ENCODE data around the gene CHST12. TPM values are rescaled to one million over a fixed set of nuclear protein-coding genes. Genes with fewer than 3 reads are reported as not detected.
"Not testable (repeated sequence)": the region's sequence is repeated elsewhere in the genome, so short reads cannot be mapped to it uniquely, and the experiment has no call there.

CHST12 gene
- total RNA-seq, 3 donors from 2014 or later, result 6.2 to 15.0 (median 7.2) TPM

DNA sequence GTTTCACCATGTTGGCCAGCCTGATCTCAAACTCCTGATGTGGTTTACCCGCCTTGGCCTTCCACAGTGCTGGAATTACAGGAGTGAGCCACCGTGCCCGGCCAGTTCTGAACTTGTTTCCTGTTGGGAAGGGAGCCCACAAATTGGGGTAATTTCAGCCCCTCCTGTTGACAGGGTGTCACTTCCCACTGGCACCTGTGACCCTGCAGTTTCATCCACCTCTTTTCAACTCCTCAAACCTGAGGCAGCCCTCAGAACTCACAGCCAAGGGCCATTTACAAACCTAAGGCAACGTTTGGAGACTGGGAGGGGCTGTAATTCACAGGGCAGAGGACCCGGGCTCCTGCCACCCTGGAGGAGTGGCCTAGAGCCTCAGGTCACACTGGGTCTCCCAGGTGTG, 22.2 kb upstream of the CHST12 start:
- Histone ChIP-seq H3K4me1 (no peaks in the 10 kb centered on the region), H3K4me3 (no peak overlapping the region), H3K27me3 (no peaks in the 10 kb centered on the region), H3K36me3 (peaks cover 11% of the 10 kb centered on the region), H3K27ac (no peak overlapping the region), H3K9me3 (no peaks in the 10 kb centered on the region)
- no peak for DNase-seq (ENCODE audit: low spot score in 2 of 2)
- intact Hi-C loops (cut with DNase I; ENCODE audit: low total_unique reads), result no loop called here
- TF ChIP-seq POLR2A (IDR thresholded peaks at IDR 0.05) (no peak), CTCF (IDR thresholded peaks at IDR 0.05) (no peak), POLR2AphosphoS5 (IDR thresholded peaks at IDR 0.05) (no peak)

DNA sequence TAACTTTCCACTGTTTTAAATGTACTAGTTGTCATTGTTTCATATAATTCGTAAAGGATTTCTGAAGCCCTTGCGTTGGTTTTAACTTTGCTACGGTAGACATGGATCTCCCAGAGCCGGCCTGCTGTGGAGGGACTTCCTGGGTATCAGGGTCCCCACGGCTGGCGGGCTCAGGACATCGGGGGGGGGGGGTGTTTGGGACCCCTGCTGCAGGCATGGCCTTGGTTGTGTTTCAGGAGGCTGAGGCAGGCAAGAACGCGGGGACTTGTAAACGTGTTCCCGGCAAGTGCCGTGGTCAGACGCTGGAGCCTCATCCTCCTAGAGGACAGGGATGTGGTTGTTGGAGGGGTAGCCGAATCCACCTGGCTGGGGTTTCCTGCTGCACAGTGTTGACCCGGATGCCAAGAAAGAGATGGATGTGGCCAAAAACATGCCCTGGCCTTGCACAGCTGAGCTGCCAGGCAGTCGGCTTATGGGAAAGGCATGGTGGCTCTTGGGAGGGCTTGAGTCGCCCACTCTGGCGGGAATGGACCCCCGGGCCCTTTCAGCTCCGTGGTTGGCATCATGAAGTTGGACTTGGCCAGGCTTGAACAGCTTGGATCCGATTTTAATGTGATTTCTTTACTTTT, 21.4 kb upstream of the CHST12 start:
- TF ChIP-seq POLR2A (IDR thresholded peaks at IDR 0.05), result no peak
- no peak for TF ChIP-seq POLR2AphosphoS5 (IDR thresholded peaks at IDR 0.05)
- TF ChIP-seq CTCF (IDR thresholded peaks at IDR 0.05), result no peak
- peaks cover 11% of the 10 kb centered on the region for H3K36me3 ChIP-seq
- H3K27ac ChIP-seq, result no peak overlapping the region
- no peaks in the 10 kb centered on the region for H3K9me3 ChIP-seq
- H3K4me1 ChIP-seq, result no peaks in the 10 kb centered on the region
- intact Hi-C loops (cut with DNase I; ENCODE audit: low total_unique reads), result no loop called here
- H3K27me3 ChIP-seq, result no peaks in the 10 kb centered on the region
- H3K4me3 ChIP-seq, result no peak overlapping the region
- no peak for DNase-seq (ENCODE audit: low spot score in 2 of 2)

DNA sequence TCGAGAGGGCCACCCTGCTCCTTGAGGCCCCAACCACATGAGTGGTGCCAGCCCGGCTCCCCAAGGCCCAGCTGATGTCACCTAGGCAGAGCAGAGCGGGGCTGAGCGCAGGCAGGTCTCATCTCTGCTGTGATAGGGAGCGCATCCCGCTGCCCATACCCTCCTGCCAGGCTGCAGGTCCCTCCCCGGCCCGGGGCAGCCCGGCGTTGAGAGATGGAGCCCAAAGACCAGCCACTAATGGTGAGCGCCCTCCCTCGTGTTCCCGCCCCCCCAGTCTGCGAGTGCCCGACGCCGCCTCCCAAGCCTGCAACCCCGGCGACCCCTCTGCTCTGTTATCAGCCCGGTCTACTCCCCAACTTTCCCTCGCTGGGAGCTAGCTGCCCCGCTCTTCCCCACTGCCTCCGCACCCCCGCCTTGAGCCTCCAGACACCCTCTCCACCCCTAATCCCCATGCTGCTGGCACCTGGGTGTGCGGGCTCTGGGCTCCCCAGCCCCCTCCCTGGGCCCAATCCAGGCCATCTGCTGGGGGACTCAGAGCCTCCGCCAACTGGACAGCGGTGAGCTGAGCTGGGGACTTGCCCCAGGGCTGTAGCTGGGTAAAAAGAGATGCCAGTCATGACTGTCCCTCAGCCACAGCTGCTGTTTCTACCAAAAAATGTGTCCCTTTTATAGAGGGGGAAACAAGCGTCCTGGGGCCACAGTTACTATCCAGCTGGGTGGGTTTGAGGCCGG, 19.7 kb upstream of the CHST12 start:
- no peak for DNase-seq (ENCODE audit: low spot score in 2 of 2)
- Histone ChIP-seq H3K27ac (no peak overlapping the region), H3K4me3 (no peak overlapping the region), H3K27me3 (no peaks in the 10 kb centered on the region), H3K36me3 (peaks cover 11% of the 10 kb centered on the region), H3K9me3 (no peaks in the 10 kb centered on the region), H3K4me1 (no peaks in the 10 kb centered on the region)
- intact Hi-C loops (cut with DNase I; ENCODE audit: low total_unique reads), result no loop called here
- TF ChIP-seq CTCF (IDR thresholded peaks at IDR 0.05) (no peak), POLR2AphosphoS5 (IDR thresholded peaks at IDR 0.05) (no peak), POLR2A (IDR thresholded peaks at IDR 0.05) (no peak)

DNA sequence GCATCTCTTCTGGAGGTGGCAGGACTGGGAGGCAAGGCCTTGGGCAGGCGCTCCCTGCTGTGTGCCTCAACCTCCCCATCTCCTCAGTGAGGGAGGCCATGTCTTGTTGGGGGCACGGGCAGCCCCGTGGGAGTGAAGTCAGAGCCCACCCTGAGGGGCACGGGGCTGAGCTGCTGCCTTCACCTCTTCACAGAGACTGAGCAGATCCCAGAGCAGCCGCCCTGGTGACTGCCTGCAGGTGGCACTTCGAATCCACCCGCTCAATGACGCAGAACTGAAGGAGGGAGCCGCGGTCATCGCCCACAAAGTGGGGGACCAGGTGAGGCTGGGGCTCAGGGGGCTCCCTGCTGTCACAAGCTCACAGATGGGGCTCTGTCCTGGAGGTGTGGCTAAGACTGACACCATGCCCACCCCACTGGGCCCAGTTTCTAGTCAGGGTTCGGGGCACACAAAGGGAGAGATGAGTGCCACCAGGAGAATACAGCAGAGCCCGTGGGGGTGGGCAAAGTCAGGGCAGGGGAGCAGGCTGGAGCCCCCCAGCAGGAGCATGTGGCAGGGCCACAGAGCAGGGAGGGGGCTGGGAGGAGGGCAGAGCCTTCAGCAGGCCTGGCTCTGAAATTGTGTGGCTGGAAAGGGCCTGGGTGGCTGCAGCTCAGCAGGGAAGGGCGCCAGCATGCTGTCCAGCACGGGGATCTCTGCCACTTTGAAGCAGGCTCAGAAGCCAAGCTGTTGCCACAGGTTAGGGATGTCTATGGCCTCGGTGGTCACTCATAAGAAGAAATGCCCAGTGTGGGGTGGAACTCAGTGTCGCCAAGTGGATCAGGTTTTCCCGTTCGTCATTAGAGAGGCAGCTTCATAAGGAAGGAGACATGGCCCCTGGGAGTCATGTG, 18.8 kb upstream of the CHST12 start:
- H3K9me3 ChIP-seq, result no peaks in the 10 kb centered on the region
- H3K4me3 ChIP-seq, result no peak overlapping the region
- no peak for TF ChIP-seq POLR2A (IDR thresholded peaks at IDR 0.05)
- TF ChIP-seq POLR2AphosphoS5 (IDR thresholded peaks at IDR 0.05), result no peak
- TF ChIP-seq CTCF (IDR thresholded peaks at IDR 0.05), result no peak
- no peaks in the 10 kb centered on the region for H3K27me3 ChIP-seq
- no peak overlapping the region for H3K27ac ChIP-seq
- no peak for DNase-seq (ENCODE audit: low spot score in 2 of 2)
- H3K4me1 ChIP-seq, result no peaks in the 10 kb centered on the region
- intact Hi-C loops (cut with DNase I; ENCODE audit: low total_unique reads), result no loop called here
- H3K36me3 ChIP-seq, result peaks cover 11% of the 10 kb centered on the region

- H3K4me3 ChIP-seq; intact Hi-C loops (cut with DNase I; ENCODE audit: low total_unique reads); H3K36me3 ChIP-seq; H3K4me1 ChIP-seq; DNase-seq (ENCODE audit: low spot score in 2 of 2); H3K27ac ChIP-seq; H3K9me3 ChIP-seq; H3K27me3 ChIP-seq: not testable (repeated sequence)
Measured at GRCh38 chr7:2386122-2386521, 17.3 kb upstream of the CHST12 start.
